ENCODE data around the gene TKFC.

The TKFC gene

DNA sequence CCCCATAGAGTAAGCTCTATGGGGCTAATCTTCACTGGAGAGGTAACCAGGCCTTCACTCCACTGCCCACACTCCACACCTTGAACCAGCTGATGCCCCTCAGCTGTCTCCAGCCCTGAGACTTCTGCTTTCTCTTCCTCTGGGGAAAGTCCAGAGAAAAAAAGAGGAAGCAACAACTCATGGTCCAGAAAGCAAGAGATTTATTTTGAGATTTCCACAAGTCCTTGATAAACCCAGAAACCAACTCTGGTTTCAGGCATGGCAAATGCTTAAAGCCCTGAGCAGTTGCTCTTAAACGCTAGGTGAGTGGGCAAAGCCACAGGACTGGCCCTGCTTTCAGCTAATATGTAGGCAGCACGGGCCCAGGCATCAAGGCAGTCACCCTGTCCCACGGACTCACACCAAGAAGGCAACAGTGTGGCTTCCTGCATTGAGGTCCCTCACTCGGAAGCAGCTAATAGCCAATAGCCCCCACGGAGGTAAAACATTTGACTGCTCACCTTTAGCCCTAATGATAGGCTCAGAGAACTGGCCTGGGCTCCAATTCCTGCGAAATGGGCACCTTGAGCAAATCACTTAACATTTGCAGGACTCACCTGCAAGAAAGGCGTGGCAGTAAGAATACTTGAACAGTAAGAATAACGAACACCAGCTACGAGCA lies 24.3 kb downstream of the TKFC start:
- no peak overlapping the region for H3K4me3 Mint-ChIP-seq
- no peaks in the 10 kb centered on the region for H3K27me3 Mint-ChIP-seq
- no peaks in the 10 kb centered on the region for H3K9me3 Mint-ChIP-seq
- no peak for DNase-seq
- peaks cover 23% of the 10 kb centered on the region for H3K36me3 Mint-ChIP-seq (ENCODE audit: insufficient read depth)
- ATAC-seq (replicated peaks): no peak
- H3K27ac Mint-ChIP-seq: peak overlapping the region in 1 of 2 donors; percentile 44
- H3K4me1 Mint-ChIP-seq (ENCODE audit: low read depth in 2 of 2): peaks cover 12 to 15% of the 10 kb centered on the region in 2 donors

DNA sequence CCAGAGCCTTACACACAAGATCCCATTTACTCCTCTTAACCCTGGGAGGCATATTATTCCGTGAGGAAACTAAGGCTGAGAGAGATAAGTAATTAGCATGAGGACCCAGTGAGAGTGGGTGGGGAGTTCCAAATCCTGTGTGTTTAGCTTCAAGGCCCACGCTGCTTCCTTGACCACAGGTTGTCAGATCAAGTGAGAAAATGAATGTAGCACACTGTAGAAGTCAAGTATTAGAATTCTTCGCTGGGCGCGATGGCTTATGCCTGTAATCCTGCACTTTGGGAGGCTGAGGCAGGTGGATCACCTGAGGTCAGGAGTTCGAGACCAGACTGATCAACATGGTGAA lies 24.8 kb downstream of the TKFC start:
- no peak for ATAC-seq (replicated peaks)
- H3K27ac Mint-ChIP-seq: peak overlapping the region in 1 of 2 donors; percentile 44
- no peak overlapping the region for H3K4me3 Mint-ChIP-seq
- peaks cover 18 to 20% of the 10 kb centered on the region in 2 donors for H3K4me1 Mint-ChIP-seq (ENCODE audit: low read depth in 2 of 2)
- no peaks in the 10 kb centered on the region for H3K27me3 Mint-ChIP-seq
- DNase-seq: no peak
- H3K36me3 Mint-ChIP-seq (ENCODE audit: insufficient read depth): peaks cover 22% of the 10 kb centered on the region
- H3K9me3 Mint-ChIP-seq: no peaks in the 10 kb centered on the region

DNA sequence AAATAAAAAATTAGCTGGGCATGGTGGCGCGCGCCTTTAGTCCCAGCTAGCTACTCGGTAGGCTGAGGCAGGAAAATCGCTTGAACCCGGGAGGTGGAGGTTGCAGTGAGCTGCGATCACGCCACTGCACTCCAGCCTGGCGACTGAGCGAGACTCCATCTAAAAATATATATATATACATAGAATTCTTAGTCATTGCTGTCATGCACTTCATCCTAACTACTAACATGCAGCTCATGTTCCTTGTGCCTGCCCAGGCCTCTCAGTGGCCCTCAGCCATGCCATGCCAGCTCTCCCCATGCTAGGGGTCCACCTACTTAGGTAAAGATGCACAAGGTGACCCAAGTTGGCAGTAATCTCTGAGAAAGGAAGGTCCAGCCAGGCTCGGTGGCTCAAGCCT lies 25.5 kb downstream of the TKFC start:
- no peaks in the 10 kb centered on the region for H3K9me3 Mint-ChIP-seq
- H3K27me3 Mint-ChIP-seq: no peaks in the 10 kb centered on the region
- H3K4me3 Mint-ChIP-seq: no peak overlapping the region
- H3K36me3 Mint-ChIP-seq (ENCODE audit: insufficient read depth): peaks cover 22% of the 10 kb centered on the region
- no peak for DNase-seq
- H3K27ac Mint-ChIP-seq: no peak overlapping the region
- no peak for ATAC-seq (replicated peaks)
- peaks cover 22% of the 10 kb centered on the region in 2 donors for H3K4me1 Mint-ChIP-seq (ENCODE audit: low read depth in 2 of 2)

DNA sequence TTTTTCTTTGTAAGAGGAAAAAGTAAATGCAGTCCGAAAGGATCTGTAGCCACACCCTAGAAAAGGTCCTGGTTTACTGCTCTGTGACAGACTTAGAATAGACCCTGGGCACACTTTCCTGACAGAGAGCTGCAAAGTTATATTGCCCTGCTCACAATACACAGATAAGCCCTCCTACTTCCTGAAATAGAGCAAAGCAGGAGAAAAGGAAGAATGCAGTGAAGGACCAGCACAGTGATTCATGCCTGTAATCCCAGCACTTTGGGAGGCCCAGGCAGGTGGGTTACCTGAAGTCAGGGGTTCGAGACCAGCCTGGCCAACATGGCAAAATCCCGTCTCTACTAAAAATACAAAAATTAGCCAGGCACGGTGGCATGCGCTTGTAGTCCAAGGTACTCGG lies 26.5 kb downstream of the TKFC start:
- Mint-ChIP-seq H3K27me3 (no peaks in the 10 kb centered on the region), H3K4me1 (ENCODE audit: low read depth in 2 of 2) (peaks cover 21 to 25% of the 10 kb centered on the region in 2 donors), H3K36me3 (ENCODE audit: insufficient read depth) (peaks cover 27% of the 10 kb centered on the region), H3K27ac (peak overlapping the region; percentile 31 to 41), H3K4me3 (no peak overlapping the region), H3K9me3 (no peaks in the 10 kb centered on the region)
- DNase-seq: no peak
- no peak for ATAC-seq (replicated peaks)

DNA sequence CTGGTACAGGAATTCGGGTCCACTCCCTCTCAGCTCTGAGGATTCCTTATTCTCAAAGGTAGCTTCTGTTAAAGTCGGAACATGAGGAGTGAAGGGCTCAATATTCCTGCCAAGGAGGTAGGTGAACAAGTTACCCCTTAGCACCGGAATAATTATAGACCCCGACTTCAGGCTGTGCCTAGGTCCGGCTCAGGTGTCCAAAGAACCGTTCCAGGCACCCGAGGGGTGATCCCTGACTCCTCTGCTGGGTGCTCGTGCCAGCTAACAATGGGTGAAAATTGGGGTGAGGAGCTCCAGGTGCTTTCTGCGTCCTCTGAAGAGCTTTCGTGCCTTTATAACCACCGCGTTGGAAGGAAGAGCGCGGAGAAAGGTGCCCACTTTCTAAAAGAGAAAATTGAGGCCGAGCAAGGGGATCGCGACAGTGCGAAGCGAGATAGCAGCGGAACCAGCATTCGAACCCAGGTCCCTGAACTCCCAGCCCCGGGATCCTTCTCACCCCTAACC lies 28.3 kb downstream of the TKFC start:
- ATAC-seq (replicated peaks): no peak
- DNase-seq: no peak
- Mint-ChIP-seq H3K9me3 (no peaks in the 10 kb centered on the region), H3K4me1 (ENCODE audit: low read depth in 2 of 2) (peaks cover 21 to 25% of the 10 kb centered on the region in 2 donors), H3K27ac (peak overlapping the region; percentile 94 to 95), H3K27me3 (no peaks in the 10 kb centered on the region), H3K4me3 (peak overlapping the region; percentile 86 to 93), H3K36me3 (ENCODE audit: insufficient read depth) (peaks cover 35% of the 10 kb centered on the region)

DNA sequence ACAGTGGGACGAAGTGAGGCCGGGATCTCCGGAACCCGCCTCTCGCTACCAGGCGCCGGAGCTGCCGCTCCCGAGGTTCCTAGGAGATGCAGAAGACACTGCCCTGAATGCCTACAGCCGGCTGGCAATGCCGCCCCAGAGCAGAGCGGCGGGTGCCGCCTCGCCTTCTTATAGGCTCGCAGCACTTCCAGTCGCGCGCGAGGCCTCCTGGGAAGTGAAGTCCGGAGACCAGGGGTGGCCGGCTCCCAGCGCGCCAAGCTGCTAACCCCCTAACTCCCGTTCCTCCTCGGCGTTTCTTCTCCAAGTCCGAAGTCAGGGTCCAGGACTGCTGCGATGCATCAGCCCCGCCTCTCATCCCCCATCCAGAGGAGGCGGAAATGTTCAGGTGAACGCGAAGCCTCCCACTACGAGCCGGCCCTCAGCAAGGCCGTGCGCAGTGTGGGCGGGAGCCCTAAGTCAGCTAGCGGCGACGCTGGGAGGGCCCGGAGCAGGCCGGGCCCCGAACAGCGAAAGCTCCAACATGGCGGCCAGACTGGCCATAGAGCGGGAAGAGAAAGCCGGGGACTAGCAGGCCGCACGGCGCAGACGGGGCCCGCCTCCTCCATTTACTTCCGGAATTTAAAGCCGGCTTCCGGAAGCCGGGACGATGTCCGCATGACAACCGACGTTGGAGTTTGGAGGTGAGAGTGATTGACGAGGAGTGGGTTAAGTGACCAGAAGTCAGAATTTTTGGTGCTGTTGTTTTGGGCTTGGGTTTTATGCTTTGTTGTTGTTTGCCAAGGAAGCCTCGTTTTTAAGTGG lies 28.9 kb downstream of the TKFC start, which contains the start of the genes CYB561A3 and TMEM138:
CYB561A3 (minus strand) TSS at position 142 of the 801 bp plus-strand sequence. CDS start 5,169 bp downstream, outside the sequence.
TMEM138 (plus strand) TSS at position 634 of the 801 bp plus-strand sequence. CDS start 2,017 bp downstream, outside the sequence.
- peak within 1 kb of the TSS; percentile 86 to 93 for H3K4me3 Mint-ChIP-seq
- peaks cover 21 to 25% of the 10 kb centered on the region in 2 donors for H3K4me1 Mint-ChIP-seq (ENCODE audit: low read depth in 2 of 2)
- H3K9me3 Mint-ChIP-seq: no peaks in the 10 kb centered on the region
- H3K27me3 Mint-ChIP-seq: no peaks in the 10 kb centered on the region
- peaks cover 41% of the 10 kb centered on the region for H3K36me3 Mint-ChIP-seq (ENCODE audit: insufficient read depth)
- DNase-seq: peak; percentile 77 to 82 (median 81)
- peak within 1 kb of the TSS; percentile 94 to 95 for H3K27ac Mint-ChIP-seq
- peak; percentile 89 for ATAC-seq (replicated peaks)

DNA sequence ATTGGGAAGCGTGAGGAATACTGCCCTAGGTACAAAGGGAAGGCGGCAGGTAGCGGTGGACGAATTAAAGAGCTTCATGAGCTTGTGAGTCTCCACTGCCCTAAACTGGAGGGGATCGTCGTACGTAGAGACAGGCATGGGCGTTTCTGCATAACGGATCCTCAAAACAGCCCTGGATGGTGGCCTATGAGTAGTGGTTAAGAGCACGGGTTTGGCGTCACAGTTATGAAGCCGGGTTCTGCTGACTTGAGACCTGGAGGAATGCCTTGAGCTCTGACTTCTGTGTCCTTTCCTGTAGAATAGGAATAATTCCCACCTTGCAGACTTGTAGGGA lies 29.5 kb downstream of the TKFC start:
- peak in 2 of 3 experiments; percentile 18 to 40 for DNase-seq
- peaks cover 21 to 25% of the 10 kb centered on the region in 2 donors for H3K4me1 Mint-ChIP-seq (ENCODE audit: low read depth in 2 of 2)
- peak overlapping the region; percentile 86 to 93 for H3K4me3 Mint-ChIP-seq

DNA sequence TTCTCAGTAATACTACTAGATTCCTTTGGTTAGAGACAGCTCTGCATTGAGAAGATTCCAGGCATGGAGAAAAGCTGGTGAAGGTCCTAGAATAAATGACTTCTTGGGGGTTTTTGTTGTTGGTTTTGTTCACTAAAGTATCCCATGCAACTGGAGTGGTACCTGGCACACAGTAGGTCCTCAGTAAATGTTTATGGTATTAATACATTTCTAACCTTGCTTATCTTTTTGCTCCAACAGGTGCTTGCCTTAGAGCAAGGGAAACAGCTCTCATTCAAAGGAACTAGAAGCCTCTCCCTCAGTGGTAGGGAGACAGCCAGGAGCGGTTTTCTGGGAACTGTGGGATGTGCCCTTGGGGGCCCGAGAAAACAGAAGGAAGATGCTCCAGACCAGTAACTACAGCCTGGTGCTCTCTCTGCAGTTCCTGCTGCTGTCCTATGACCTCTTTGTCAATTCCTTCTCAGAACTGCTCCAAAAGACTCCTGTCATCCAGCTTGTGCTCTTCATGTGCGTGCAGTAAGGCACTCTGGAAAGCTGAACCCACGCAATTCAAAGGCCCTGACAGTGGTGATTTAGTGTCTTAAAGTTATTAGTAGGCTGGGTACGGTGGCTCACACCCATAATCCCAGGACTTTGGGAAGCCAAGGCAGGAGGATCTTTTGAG lies 31.1 kb downstream of the TKFC start:
- H3K4me3 Mint-ChIP-seq: peak overlapping the region; percentile 8 to 32
- DNase-seq: no peak

More for the DNA sequence above, 29.5 kb downstream of the TKFC start:
- Mint-ChIP-seq H3K27me3 (no peaks in the 10 kb centered on the region), H3K9me3 (no peaks in the 10 kb centered on the region), H3K27ac (peak overlapping the region; percentile 94 to 95), H3K36me3 (ENCODE audit: insufficient read depth) (peaks cover 47% of the 10 kb centered on the region)
- peak; percentile 35 for ATAC-seq (replicated peaks)

DNA sequence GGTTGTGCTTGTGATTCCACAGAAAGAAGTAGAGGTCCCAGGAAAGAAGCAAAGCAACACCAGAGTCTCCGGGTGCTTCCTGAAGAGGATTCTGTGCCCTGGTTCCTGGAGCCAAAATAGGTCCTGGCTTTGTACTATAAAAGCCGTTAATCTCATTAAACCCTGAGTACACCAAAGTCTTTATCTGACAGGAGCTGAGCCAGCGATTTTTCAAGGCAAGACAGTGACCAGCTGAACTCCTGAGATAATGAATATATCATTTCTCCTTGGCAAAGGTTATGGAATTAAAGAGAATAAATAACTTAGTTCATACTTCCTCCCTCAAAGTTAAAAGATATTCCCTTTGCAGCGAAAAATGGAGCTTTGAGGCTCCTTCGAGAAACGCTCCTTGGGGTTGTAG lies 34.4 kb downstream of the TKFC start:
- no peak overlapping the region for H3K27ac Mint-ChIP-seq
- peaks cover 57% of the 10 kb centered on the region for H3K36me3 Mint-ChIP-seq (ENCODE audit: insufficient read depth)
- DNase-seq (no peak), ATAC-seq (replicated peaks) (no peak)
- H3K9me3 Mint-ChIP-seq: no peaks in the 10 kb centered on the region
- no peaks in the 10 kb centered on the region for H3K27me3 Mint-ChIP-seq
- no peak overlapping the region for H3K4me3 Mint-ChIP-seq
- peaks cover 9 to 13% of the 10 kb centered on the region in 2 donors for H3K4me1 Mint-ChIP-seq (ENCODE audit: low read depth in 2 of 2)

More for the DNA sequence above, 31.1 kb downstream of the TKFC start:
- peak overlapping the region in 1 of 2 donors; percentile 14 for H3K27ac Mint-ChIP-seq
- H3K9me3 Mint-ChIP-seq: no peaks in the 10 kb centered on the region
- H3K27me3 Mint-ChIP-seq: no peaks in the 10 kb centered on the region
- H3K36me3 Mint-ChIP-seq (ENCODE audit: insufficient read depth): peaks cover 60% of the 10 kb centered on the region
- ATAC-seq (replicated peaks): no peak
- peaks cover 21 to 25% of the 10 kb centered on the region in 2 donors for H3K4me1 Mint-ChIP-seq (ENCODE audit: low read depth in 2 of 2)

DNA sequence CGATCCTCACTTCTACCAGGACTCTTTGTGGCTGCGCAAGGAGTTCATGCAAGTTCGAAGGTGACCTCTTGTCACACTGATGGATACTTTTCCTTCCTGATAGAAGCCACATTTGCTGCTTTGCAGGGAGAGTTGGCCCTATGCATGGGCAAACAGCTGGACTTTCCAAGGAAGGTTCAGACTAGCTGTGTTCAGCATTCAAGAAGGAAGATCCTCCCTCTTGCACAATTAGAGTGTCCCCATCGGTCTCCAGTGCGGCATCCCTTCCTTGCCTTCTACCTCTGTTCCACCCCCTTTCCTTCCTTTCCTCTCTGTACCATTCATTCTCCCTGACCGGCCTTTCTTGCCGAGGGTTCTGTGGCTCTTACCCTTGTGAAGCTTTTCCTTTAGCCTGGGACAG lies 35.6 kb downstream of the TKFC start:
- Mint-ChIP-seq H3K9me3 (no peaks in the 10 kb centered on the region), H3K4me1 (ENCODE audit: low read depth in 2 of 2) (peaks cover 0 to 3% of the 10 kb centered on the region in 2 donors), H3K27me3 (no peaks in the 10 kb centered on the region), H3K36me3 (ENCODE audit: insufficient read depth) (peaks cover 53% of the 10 kb centered on the region), H3K27ac (no peak overlapping the region), H3K4me3 (no peak overlapping the region)
- DNase-seq (no peak), ATAC-seq (replicated peaks) (no peak)

DNA sequence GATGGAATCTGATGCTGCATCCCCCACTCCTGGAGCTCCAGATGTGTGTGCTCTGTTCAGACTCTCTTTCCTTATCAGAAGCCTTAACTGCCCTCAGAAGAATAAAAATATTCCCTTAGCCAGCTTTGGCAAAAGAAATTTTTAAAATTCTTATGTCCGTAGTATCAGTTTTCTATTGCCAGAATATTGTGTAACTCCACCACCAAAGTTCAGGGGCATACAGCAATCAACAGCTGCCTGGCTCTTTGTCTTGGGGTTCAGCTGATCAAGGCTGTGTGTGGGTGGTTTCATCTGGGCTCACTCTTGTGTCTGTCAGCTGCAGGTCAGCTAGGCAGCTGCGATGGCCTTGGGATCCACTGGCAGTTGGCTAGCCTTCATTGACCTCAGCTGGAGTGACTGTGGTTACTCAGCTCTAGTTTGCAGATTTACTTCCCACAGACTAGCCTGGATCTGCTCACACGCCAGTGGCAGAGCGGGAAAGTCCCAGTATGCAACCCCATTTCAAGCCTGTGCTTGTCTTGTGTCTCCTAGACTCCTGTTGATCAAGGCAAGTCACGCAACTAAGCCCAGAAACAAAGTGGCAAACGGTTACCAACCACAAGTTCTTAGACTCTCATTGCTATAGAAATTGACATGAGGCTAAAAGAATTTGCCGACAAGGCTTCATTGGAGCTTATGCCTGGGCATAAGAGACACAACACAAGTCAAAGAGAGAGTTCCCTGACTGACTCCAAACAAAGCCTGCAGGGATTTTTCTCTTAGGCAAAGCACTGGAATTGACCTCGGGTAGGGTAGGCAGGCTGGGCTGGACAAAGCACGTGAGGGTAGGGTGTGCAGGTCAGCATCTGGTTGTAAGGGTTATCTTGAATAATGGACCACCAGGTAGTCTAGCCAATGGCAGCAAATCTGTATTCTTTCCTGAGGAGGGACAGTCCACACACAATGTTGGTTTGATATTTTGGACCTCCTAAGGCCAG lies 36.6 kb downstream of the TKFC start:
- DNase-seq (no peak), ATAC-seq (replicated peaks) (no peak)
- Mint-ChIP-seq H3K4me1 (ENCODE audit: low read depth in 2 of 2) (peaks cover 0 to 1% of the 10 kb centered on the region in 2 donors), H3K27me3 (no peaks in the 10 kb centered on the region), H3K9me3 (no peaks in the 10 kb centered on the region), H3K4me3 (no peak overlapping the region), H3K27ac (no peak overlapping the region), H3K36me3 (ENCODE audit: insufficient read depth) (peaks cover 47% of the 10 kb centered on the region)

DNA sequence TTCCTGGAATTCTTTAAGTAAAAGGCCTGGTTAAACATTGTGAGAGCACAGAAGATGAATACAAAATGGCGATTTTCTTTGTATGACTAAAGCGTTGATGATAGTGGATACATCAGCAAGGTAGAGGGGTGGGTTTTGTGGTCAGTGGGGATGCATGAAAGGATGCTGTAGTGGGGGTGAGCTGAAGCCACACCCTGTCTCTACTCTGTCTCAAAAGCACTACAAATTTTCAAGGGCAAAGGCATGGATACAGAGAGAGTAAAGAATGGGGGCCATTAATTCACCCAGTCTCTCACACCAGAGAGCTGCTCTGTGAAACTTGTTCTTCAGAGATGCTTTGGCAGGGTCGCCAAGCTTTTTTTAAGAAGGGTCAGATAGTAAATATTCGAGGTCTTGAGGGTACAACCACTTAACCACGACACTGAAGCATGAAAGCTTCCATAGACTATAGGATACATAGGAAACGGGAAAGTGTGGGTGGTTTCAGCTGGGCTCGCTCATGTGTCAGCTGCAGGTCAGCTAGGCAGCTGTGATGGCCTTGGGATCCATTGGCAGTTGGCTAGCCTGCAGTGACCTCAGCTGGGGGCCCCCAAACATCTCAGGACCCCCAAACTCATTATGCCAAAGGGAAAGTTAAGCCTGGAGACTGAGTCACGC lies 37.4 kb downstream of the TKFC start:
- no peaks in the 10 kb centered on the region for H3K27me3 Mint-ChIP-seq
- ATAC-seq (replicated peaks): no peak
- peaks cover 0 to 1% of the 10 kb centered on the region in 2 donors for H3K4me1 Mint-ChIP-seq (ENCODE audit: low read depth in 2 of 2)
- no peak overlapping the region for H3K4me3 Mint-ChIP-seq
- no peak for DNase-seq
- no peaks in the 10 kb centered on the region for H3K9me3 Mint-ChIP-seq
- H3K36me3 Mint-ChIP-seq (ENCODE audit: insufficient read depth): peaks cover 39% of the 10 kb centered on the region
- no peak overlapping the region for H3K27ac Mint-ChIP-seq

All from effector memory CD8-positive, alpha-beta T cell (primary cell).